CD4-positive, alpha-beta memory T cell (primary cell): ENCODE data around the gene AZU1. TPM values are rescaled to one million over a fixed set of nuclear protein-coding genes. Genes with fewer than 3 reads are reported as not detected.
A peak's percentile ranks its signal among the peaks of the same experiment; 100 is the strongest.

Experiments used
- CTCF ChIA-PET: fragments of 350-600 bp; sonication (Branson Sonifier 250); formaldehyde crosslinking; loops from one replicate; lab custom pipeline; 2021; ENCODE audit warnings: inconsistent platforms; ENCODE audit not compliant: partially characterized antibody; lab: Charles Lee
- POLR2A ChIA-PET: fragments of 350-600 bp; sonication (Branson Sonifier 250); formaldehyde crosslinking; loops from one replicate; lab custom pipeline; 2021; ENCODE audit not compliant: partially characterized antibody; lab: Charles Lee
- DNase-seq, 5 donors: peaks; one replicate each; pipeline versions ENCODE4 v3.0.0 to v3.0.0-alpha.2; 2020 to 2022; ENCODE audit warnings: mixed read lengths in 1 of 5
- H3K27ac ChIP-seq: one replicate; pipeline ENCODE4 v1.7.0; 2013; ENCODE audit warnings: low read depth, low read length
- H3K27me3 ChIP-seq: 2 replicates; pipeline ENCODE4 v1.7.0; 2013; ENCODE audit warnings: mild to moderate bottlenecking, low read length, moderate library complexity; ENCODE audit not compliant: insufficient read depth
- H3K36me3 ChIP-seq: 2 replicates; pipeline ENCODE4 v1.7.0; 2013; ENCODE audit warnings: mild to moderate bottlenecking, low read length, moderate library complexity; ENCODE audit not compliant: insufficient read depth
- H3K4me1 ChIP-seq: 2 replicates; pipeline ENCODE4 v1.7.0; 2013; ENCODE audit warnings: mild to moderate bottlenecking, low read length, moderate library complexity; ENCODE audit not compliant: insufficient read depth
- H3K4me3 ChIP-seq, 2 donors: one replicate each; pipeline ENCODE4 v1.7.0; 2013; ENCODE audit warnings: low read length in 2 of 2, mild to moderate bottlenecking in 1 of 2
- H3K9me3 ChIP-seq, 2 donors: one replicate each; pipeline ENCODE4 v1.7.0; 2013; ENCODE audit warnings: low read length in 2 of 2, control low read depth in 1 of 2; ENCODE audit not compliant: control insufficient read depth in 1 of 2
- H3K27ac Mint-ChIP-seq, 7 donors: one replicate each; pipeline ENCODE4 v1.8.0; 2020 to 2021; ENCODE audit warnings: mixed read lengths in 7 of 7, mild to moderate bottlenecking in 6 of 7, inconsistent platforms in 3 of 7, moderate library complexity in 3 of 7
- H3K27me3 Mint-ChIP-seq, 2 donors: one replicate each; pipeline ENCODE4 v1.8.0; 2020 to 2021; ENCODE audit warnings: mixed read lengths in 2 of 2
- H3K36me3 Mint-ChIP-seq, 2 donors: one replicate each; pipeline ENCODE4 v1.8.0; 2020 to 2021; ENCODE audit warnings: mixed read lengths in 2 of 2, inconsistent platforms in 1 of 2, mild to moderate bottlenecking in 1 of 2
- H3K4me1 Mint-ChIP-seq, 4 donors: one replicate each; pipeline ENCODE4 v1.8.0; 2020 to 2021; ENCODE audit warnings: mixed read lengths in 4 of 4, mild to moderate bottlenecking in 1 of 4
- H3K4me3 Mint-ChIP-seq, 8 donors: one replicate each; pipeline ENCODE4 v1.8.0; 2020 to 2021; ENCODE audit warnings: mixed read lengths in 8 of 8, mild to moderate bottlenecking in 7 of 8, moderate library complexity in 6 of 8, inconsistent platforms in 3 of 8
- H3K9me3 Mint-ChIP-seq, 8 donors: one replicate each; pipeline ENCODE4 v1.8.0; 2020 to 2021; ENCODE audit warnings: mixed read lengths in 8 of 8, mild to moderate bottlenecking in 5 of 8, inconsistent platforms in 3 of 8, moderate library complexity in 1 of 8
- intact Hi-C: fragments of 100-400 bp; cut with micrococcal nuclease; formaldehyde crosslinking; loops from one replicate; pipeline ENCODE4 v1.15.1; 2023
- polyA plus RNA-seq, 2 donors: library from polyadenylated mRNA; unstranded; fragments of 300-500 nt; fragmentation: Illumina TruSeq; gene quantifications; one replicate each; pipeline ENCODE4 v1.2.3, GENCODE V29; 2021
- total RNA-seq, 2 experiments: library from RNA; stranded (reverse); gene quantifications; one replicate each; pipeline ENCODE4 v1.2.3, GENCODE V29; 2021

AZU1 gene
- total and polyA plus RNA-seq, 4 experiments from 2014 or later = not detected

GRCh38 chr19:812049-812746 lies 15.4 kb upstream of the AZU1 start:
- no peak for DNase-seq
- no peaks in the 10 kb centered on the region for H3K27me3 ChIP-seq
- Mint-ChIP-seq H3K4me1 (peaks cover 8 to 13% (median 10%) of the 10 kb centered on the region in 4 donors), H3K4me3 (no peak overlapping the region), H3K27ac (peak overlapping the region in 1 of 7 donors; percentile 64), H3K36me3 (peaks cover 32 to 37% of the 10 kb centered on the region in 2 donors), H3K27me3 (no peaks in the 10 kb centered on the region), H3K9me3 (peaks cover 0 to 15% (median 0%) of the 10 kb centered on the region in 8 donors)
- no peak overlapping the region for H3K4me3 ChIP-seq
- POLR2A ChIA-PET = interaction anchor here (1.1 to 1.4 kb wide), 2 partner anchors 12 to 17 kb away, joined by 4 read pairs; no protein-coding TSS in a partner anchor
- peaks cover 37% of the 10 kb centered on the region for H3K36me3 ChIP-seq
- H3K9me3 ChIP-seq = no peaks in the 10 kb centered on the region
- intact Hi-C loops = no loop called here
- no peaks in the 10 kb centered on the region for H3K4me1 ChIP-seq
- CTCF ChIA-PET = no interaction called here
- no peak overlapping the region for H3K27ac ChIP-seq

DNA sequence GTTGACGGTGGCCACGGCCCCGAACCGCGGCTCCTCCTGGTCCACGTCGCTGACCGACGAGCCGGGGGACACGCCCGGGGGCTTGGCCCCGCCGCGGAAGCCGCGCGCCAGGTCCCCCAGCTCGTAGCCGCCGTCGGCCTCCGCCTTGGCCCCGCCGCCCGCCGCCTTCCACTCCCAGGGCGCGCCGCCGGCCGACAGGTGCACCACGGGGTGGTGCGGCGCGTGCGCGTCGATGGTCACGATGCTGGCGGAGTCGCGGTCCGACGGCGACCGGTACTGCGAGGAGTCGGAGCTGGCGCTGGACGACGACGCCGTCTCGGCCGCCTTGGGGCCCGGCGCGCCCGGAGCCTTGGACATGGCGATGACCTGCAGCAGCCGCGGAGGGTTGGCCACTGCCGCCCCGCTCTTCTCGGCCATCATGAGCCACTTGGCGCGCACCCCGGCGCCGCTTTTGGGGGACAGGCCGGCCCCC lies 14.9 kb upstream of the AZU1 start:
- Histone ChIP-seq H3K27me3 (no peaks in the 10 kb centered on the region), H3K36me3 (peaks cover 32% of the 10 kb centered on the region), H3K4me1 (no peaks in the 10 kb centered on the region), H3K4me3 (no peak overlapping the region), H3K27ac (no peak overlapping the region), H3K9me3 (no peaks in the 10 kb centered on the region)
- POLR2A ChIA-PET = interaction anchor here (1.1 kb wide), 1 partner anchor 17 kb away, joined by 4 read pairs; no protein-coding TSS in a partner anchor
- no peak overlapping the region for H3K4me3 Mint-ChIP-seq
- CTCF ChIA-PET = no interaction called here
- no peak overlapping the region for H3K27ac Mint-ChIP-seq
- H3K4me1 Mint-ChIP-seq = peaks cover 2 to 8% (median 4%) of the 10 kb centered on the region in 4 donors
- intact Hi-C loops = no loop called here
- peaks cover 0 to 14% (median 0%) of the 10 kb centered on the region in 8 donors for H3K9me3 Mint-ChIP-seq
- DNase-seq = no peak
- peaks cover 26 to 31% of the 10 kb centered on the region in 2 donors for H3K36me3 Mint-ChIP-seq
- H3K27me3 Mint-ChIP-seq = no peaks in the 10 kb centered on the region

DNA sequence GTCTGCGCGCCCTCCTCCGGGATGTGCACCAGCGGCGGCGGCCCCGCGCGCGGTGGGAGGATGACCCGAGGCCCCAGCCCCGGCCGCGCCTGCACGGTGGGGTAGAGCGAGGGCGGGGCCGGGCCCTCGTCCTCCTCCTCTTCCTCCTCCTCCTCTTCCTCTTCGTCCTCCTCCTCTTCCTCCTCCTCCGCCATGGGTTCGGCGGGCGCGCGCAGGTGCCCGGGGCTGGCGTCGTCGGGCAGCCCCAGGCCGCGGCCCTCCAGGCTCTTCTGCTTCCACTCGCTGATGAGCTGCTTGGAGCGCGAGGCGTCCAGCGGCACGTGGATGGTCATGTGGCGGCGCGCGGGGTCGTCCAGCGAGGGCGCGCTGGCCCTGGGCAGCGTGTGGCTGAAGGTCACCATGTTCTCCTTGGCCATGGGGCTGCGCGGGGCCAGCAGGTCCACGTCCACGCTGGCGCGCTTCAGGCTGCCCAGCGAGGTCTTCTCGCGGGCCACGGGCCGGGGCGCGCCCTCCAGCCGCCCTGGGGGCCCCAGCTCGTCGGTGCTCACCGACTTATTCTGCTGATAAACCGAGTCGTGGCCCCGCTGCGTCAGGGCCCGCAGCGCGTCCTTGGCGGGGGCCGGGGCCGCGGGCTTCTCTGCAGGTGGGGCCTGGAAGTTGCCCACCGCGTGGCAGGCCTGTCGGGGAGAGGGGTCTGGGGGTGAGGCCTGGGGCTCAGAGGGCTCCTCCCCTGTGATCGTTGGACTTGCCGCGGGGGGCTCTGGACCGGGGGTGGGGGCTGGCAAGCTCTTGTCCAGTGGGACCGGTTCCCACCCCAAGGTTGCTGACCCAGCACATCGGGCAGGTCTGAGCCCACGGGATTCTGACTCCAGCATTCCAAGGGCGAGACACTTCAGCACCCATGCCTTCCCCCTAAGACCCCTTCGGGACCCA lies 14.2 kb upstream of the AZU1 start:
- Histone ChIP-seq H3K4me1 (no peaks in the 10 kb centered on the region), H3K27me3 (no peaks in the 10 kb centered on the region), H3K9me3 (no peaks in the 10 kb centered on the region), H3K36me3 (peaks cover 25% of the 10 kb centered on the region), H3K27ac (no peak overlapping the region), H3K4me3 (no peak overlapping the region)
- Mint-ChIP-seq H3K4me3 (peak overlapping the region in 1 of 8 donors; percentile 21), H3K36me3 (peaks cover 22 to 28% of the 10 kb centered on the region in 2 donors), H3K27me3 (no peaks in the 10 kb centered on the region), H3K4me1 (peaks cover 0 to 8% (median 3%) of the 10 kb centered on the region in 4 donors), H3K9me3 (peaks cover 0 to 14% (median 0%) of the 10 kb centered on the region in 8 donors), H3K27ac (peak overlapping the region in 3 of 7 donors; percentile 29 to 36 (median 32))
- no peak for DNase-seq
- intact Hi-C loops = no loop called here
- ChIA-PET CTCF (no interaction called here), POLR2A (interaction anchor here (1.1 to 1.7 kb wide), 2 partner anchors 16 to 18 kb away, joined by 4 to 7 read pairs; partner anchors contain the start of gene PTBP1)

- H3K4me1 ChIP-seq = no peaks in the 10 kb centered on the region
- Mint-ChIP-seq H3K4me3 (peak overlapping the region in 1 of 8 donors; percentile 46), H3K27ac (peak overlapping the region in 3 of 7 donors; percentile 32 to 68 (median 35)), H3K4me1 (peaks cover 0 to 8% (median 3%) of the 10 kb centered on the region in 4 donors), H3K9me3 (peaks cover 0 to 14% (median 0%) of the 10 kb centered on the region in 8 donors), H3K27me3 (no peaks in the 10 kb centered on the region), H3K36me3 (peaks cover 22 to 27% of the 10 kb centered on the region in 2 donors)
- POLR2A ChIA-PET = interaction anchor here (1.1 to 1.7 kb wide), 2 partner anchors 15 to 17 kb away, joined by 3 to 7 read pairs; partner anchors contain the start of gene PTBP1
- no peak overlapping the region for H3K4me3 ChIP-seq
- CTCF ChIA-PET = no interaction called here
- H3K9me3 ChIP-seq = no peaks in the 10 kb centered on the region
- no peak for DNase-seq
- no peaks in the 10 kb centered on the region for H3K27me3 ChIP-seq
- H3K27ac ChIP-seq = no peak overlapping the region
- intact Hi-C loops = no loop called here
- H3K36me3 ChIP-seq = peaks cover 18% of the 10 kb centered on the region
Observed at GRCh38 chr19:814152-815078, 13.2 kb upstream of the AZU1 start.

- Mint-ChIP-seq H3K4me3 (peak overlapping the region in 1 of 8 donors; percentile 46), H3K27ac (peak overlapping the region in 2 of 7 donors; percentile 35 to 77), H3K4me1 (peaks cover 0 to 8% (median 3%) of the 10 kb centered on the region in 4 donors), H3K27me3 (no peaks in the 10 kb centered on the region), H3K36me3 (peaks cover 14 to 19% of the 10 kb centered on the region in 2 donors), H3K9me3 (peaks cover 0 to 14% (median 0%) of the 10 kb centered on the region in 8 donors)
- Histone ChIP-seq H3K27ac (no peak overlapping the region), H3K9me3 (no peaks in the 10 kb centered on the region), H3K4me1 (no peaks in the 10 kb centered on the region), H3K36me3 (peaks cover 10% of the 10 kb centered on the region), H3K4me3 (no peak overlapping the region), H3K27me3 (no peaks in the 10 kb centered on the region)
- intact Hi-C loops = no loop called here
- ChIA-PET POLR2A (interaction anchor here (1.1 to 1.7 kb wide), 2 partner anchors 16 to 18 kb away, joined by 3 to 7 read pairs; partner anchors contain the start of gene PTBP1), CTCF (no interaction called here)
- no peak for DNase-seq
Observed at GRCh38 chr19:815079-815774, 12.4 kb upstream of the AZU1 start.
